HCT116 (cell line): ENCODE measurements around the gene ZNF71. TPM values are rescaled to one million over a fixed set of nuclear protein-coding genes. Genes with fewer than 3 reads are reported as not detected.

Experiments
- ATAC-seq: fragments of 200-7000 bp; cut with Tn5 transposase; 2 replicates; pipeline ENCODE4 v1.9.1; 2020; ENCODE audit warnings: mild to moderate bottlenecking, moderate library complexity
- BruUV-seq: library from RNA; stranded (reverse); fragments of 400-500 nt; replicated peaks from 2 replicates; lab custom pipeline; 2021; lab: Mats Ljungman, UMichigan
- CTCF ChIA-PET: fragments of 300-600 bp; sonication (Branson Sonifier 250); formaldehyde crosslinking; loops from one replicate; lab custom pipeline; 2021; ENCODE audit warnings: antibody characterized with exemption; lab: Charles Lee
- POLR2A ChIA-PET: fragments of 300-600, 350-600 bp; sonication (Branson Sonifier 250); formaldehyde crosslinking; loops from one replicate; lab custom pipeline; 2021; ENCODE audit warnings: antibody characterized with exemption; lab: Charles Lee
- RAD21 ChIA-PET, 2 experiments: fragments of 300-600 bp; sonication (Branson Sonifier 250); formaldehyde crosslinking; loops; one replicate each; lab custom pipeline; 2023; ENCODE audit warnings: low total read pairs in 2 of 2; ENCODE audit not compliant: uncharacterized antibody in 2 of 2, unreplicated experiment in 2 of 2, low non-redundant PET in 1 of 2; lab: Charles Lee
- DNase-seq: peaks from one replicate; pipeline ENCODE4 v3.0.0-alpha.2; 2010; ENCODE audit warnings: low read depth, low spot score
- H2AFZ ChIP-seq: fragments of 200-600 bp; shearing (Covaris generic), sonication (generic); 2 replicates; pipeline ENCODE4 v1.6.1; 2017; ENCODE audit warnings: low read depth, mixed run types, mixed read lengths, antibody characterized with exemption, low read length; ENCODE audit not compliant: poor library complexity, severe bottlenecking
- H3K27ac ChIP-seq: 2 replicates; pipeline ENCODE4 v1.5.1; 2012; ENCODE audit warnings: low read depth, low read length
- H3K27me3 ChIP-seq: fragments of 200-600 bp; sonication (generic); 2 replicates; pipeline ENCODE4 v1.6.1; 2016; ENCODE audit warnings: mixed run types, low read length, mixed read lengths; ENCODE audit not compliant: insufficient read depth
- H3K36me3 ChIP-seq, 2 experiments: fragments of 200-500 bp in 1 of 2; fragments of 200-600 bp in 1 of 2; sonication (Bioruptor generic) in 1 of 2; sonication (generic) in 1 of 2; 2 replicates each; pipeline versions ENCODE4 v1.5.1 to v1.6.1; 2014 to 2016; ENCODE audit warnings: low read length in 2 of 2, inconsistent platforms in 1 of 2, mixed read lengths in 1 of 2, mixed run types in 1 of 2; ENCODE audit not compliant: insufficient read depth in 2 of 2, control insufficient read depth in 1 of 2
- H3K4me1 ChIP-seq, 2 experiments: fragments of 200-600 bp in 1 of 2; sonication (generic) in 1 of 2; 2 replicates each; pipeline versions ENCODE4 v1.5.1 to v1.6.1; 2012 to 2017; ENCODE audit warnings: low read length in 2 of 2, inconsistent platforms in 1 of 2, mild to moderate bottlenecking in 1 of 2, mixed read lengths in 1 of 2, mixed run types in 1 of 2, moderate library complexity in 1 of 2; ENCODE audit not compliant: insufficient read depth in 2 of 2, control insufficient read depth in 1 of 2
- H3K4me2 ChIP-seq: fragments of 200-600 bp; sonication (generic); 2 replicates; pipeline ENCODE4 v1.6.1; 2017; ENCODE audit warnings: mixed run types, low read length, mixed read lengths
- H3K4me3 ChIP-seq, 2 experiments: fragments of 200-600 bp in 1 of 2; sonication (generic) in 1 of 2; replicated peaks in 1 of 2; 2 replicates each; pipeline ENCODE4 v1.5.1; 2011 to 2016; ENCODE audit warnings: low read length in 2 of 2, control low read depth in 1 of 2, low read depth in 1 of 2, mild to moderate bottlenecking in 1 of 2, mixed read lengths in 1 of 2, mixed run types in 1 of 2
- H3K79me2 ChIP-seq: fragments of 200-600 bp; sonication (generic); 2 replicates; pipeline ENCODE4 v1.6.1; 2017; ENCODE audit warnings: mild to moderate bottlenecking, mixed run types, low read length, moderate library complexity, mixed read lengths; ENCODE audit not compliant: insufficient read depth
- H3K9ac ChIP-seq: fragments of 200-600 bp; sonication (generic); 2 replicates; pipeline ENCODE4 v1.6.1; 2016; ENCODE audit warnings: low read length, mixed read lengths
- H3K9me2 ChIP-seq: fragments of 200-600 bp; sonication (generic), shearing (Covaris generic); 2 replicates; pipeline ENCODE4 v1.6.1; 2017; ENCODE audit warnings: mixed run types, mild to moderate bottlenecking, moderate library complexity; ENCODE audit not compliant: insufficient read depth
- H3K9me3 ChIP-seq, 2 experiments: fragments of 200-500 bp in 1 of 2; fragments of 200-600 bp in 1 of 2; sonication (Bioruptor generic) in 1 of 2; sonication (generic) in 1 of 2; 2 replicates each; pipeline ENCODE4 v1.6.1; 2014 to 2017; ENCODE audit warnings: low read length in 2 of 2, mixed read lengths in 2 of 2, inconsistent platforms in 1 of 2, low read depth in 1 of 2, mild to moderate bottlenecking in 1 of 2, mixed run types in 1 of 2, moderate library complexity in 1 of 2; ENCODE audit not compliant: control insufficient read depth in 1 of 2, insufficient read depth in 1 of 2
- H4K20me1 ChIP-seq: fragments of 200-600 bp; sonication (generic), shearing (Covaris generic); 2 replicates; pipeline ENCODE4 v1.6.1; 2017; ENCODE audit warnings: mixed run types, mild to moderate bottlenecking, moderate library complexity; ENCODE audit not compliant: insufficient read depth
- CEBPB ChIP-seq: IDR thresholded peaks from 2 replicates; pipeline ENCODE4 v1.6.1; 2012; ENCODE audit warnings: low read depth
- EGR1 ChIP-seq: IDR thresholded peaks from 2 replicates; pipeline ENCODE4 v1.6.1; 2012; ENCODE audit warnings: low read depth
- EZH2phosphoT487 ChIP-seq: fragments of 200-600 bp; IDR thresholded peaks from 2 replicates; pipeline ENCODE4 v1.6.1; 2018; ENCODE audit warnings: antibody characterized with exemption, borderline replicate concordance
- FOSL1 ChIP-seq: IDR thresholded peaks from 2 replicates; pipeline ENCODE4 v1.6.1; 2012; ENCODE audit warnings: low read depth
- POLR2A ChIP-seq: IDR thresholded peaks from 2 replicates; pipeline ENCODE4 v1.7.0; 2011; ENCODE audit warnings: borderline replicate concordance; ENCODE audit not compliant: insufficient read depth, insufficient read length; ENCODE audit errors: extremely low read depth
- POLR2AphosphoS5 ChIP-seq: IDR thresholded peaks from 2 replicates; pipeline ENCODE4 v1.6.1; 2011; ENCODE audit warnings: mild to moderate bottlenecking, low read depth, low read length, moderate library complexity
- RAD21 ChIP-seq: IDR thresholded peaks from 2 replicates; pipeline ENCODE4 v1.6.1; 2012; ENCODE audit warnings: low read depth, mild to moderate bottlenecking
- SIN3A ChIP-seq: IDR thresholded peaks from 2 replicates; pipeline ENCODE4 v1.6.1; 2012; ENCODE audit warnings: low read depth
- SP1 ChIP-seq: IDR thresholded peaks from 2 replicates; pipeline ENCODE4 v1.6.1; 2012; ENCODE audit warnings: low read depth
- SRF ChIP-seq: IDR thresholded peaks from 2 replicates; pipeline ENCODE4 v1.6.1; 2012; ENCODE audit warnings: low read depth
- TCF7L2 ChIP-seq: IDR thresholded peaks from 2 replicates; pipeline ENCODE4 v1.7.0; 2011; ENCODE audit warnings: borderline replicate concordance, inconsistent platforms; ENCODE audit not compliant: insufficient read depth, insufficient read length; ENCODE audit errors: extremely low read depth
- ZFX ChIP-seq: fragments of 450-650 bp; IDR thresholded peaks from 2 replicates; pipeline ENCODE4 v1.6.1; 2017
- intact Hi-C: fragments of 100-400 bp; cut with micrococcal nuclease; formaldehyde crosslinking; loops from 2 replicates; pipeline ENCODE4 v1.10.0; 2022
- total RNA-seq: library from RNA; stranded (reverse); gene quantifications from one replicate; pipeline ENCODE4 v1.2.1, GENCODE V29; 2021; ENCODE audit not compliant: unreplicated experiment
- TF ChIP-seq, protein P1 (sequence below), 3 experiments: fragments of 200-600 bp in 1 of 3; sonication (generic) in 1 of 3; IDR thresholded peaks in 2 of 3; conservative IDR thresholded peaks in 1 of 3; 2 replicates each; pipeline ENCODE4 v1.5.1; 2012 to 2017; ENCODE audit warnings: low read depth in 2 of 3, low read length in 2 of 3, antibody characterized with exemption in 1 of 3, borderline replicate concordance in 1 of 3, control low read depth in 1 of 3, mild to moderate bottlenecking in 1 of 3, mixed read lengths in 1 of 3, mixed run types in 1 of 3, moderate library complexity in 1 of 3; ENCODE audit not compliant: insufficient read depth in 1 of 3
- TF ChIP-seq, protein P2 (sequence below): IDR thresholded peaks from 2 replicates; pipeline ENCODE4 v1.6.1; 2012; ENCODE audit warnings: low read depth
- TF ChIP-seq, protein P3 (sequence below): IDR thresholded peaks from 2 replicates; pipeline ENCODE4 v1.6.1; 2012
- TF ChIP-seq, protein P4 (sequence below): IDR thresholded peaks from 2 replicates; pipeline ENCODE4 v1.6.1; 2012

Gene ZNF71
- total RNA-seq, 1 experiment from 2014 or later, result not detected

DNA sequence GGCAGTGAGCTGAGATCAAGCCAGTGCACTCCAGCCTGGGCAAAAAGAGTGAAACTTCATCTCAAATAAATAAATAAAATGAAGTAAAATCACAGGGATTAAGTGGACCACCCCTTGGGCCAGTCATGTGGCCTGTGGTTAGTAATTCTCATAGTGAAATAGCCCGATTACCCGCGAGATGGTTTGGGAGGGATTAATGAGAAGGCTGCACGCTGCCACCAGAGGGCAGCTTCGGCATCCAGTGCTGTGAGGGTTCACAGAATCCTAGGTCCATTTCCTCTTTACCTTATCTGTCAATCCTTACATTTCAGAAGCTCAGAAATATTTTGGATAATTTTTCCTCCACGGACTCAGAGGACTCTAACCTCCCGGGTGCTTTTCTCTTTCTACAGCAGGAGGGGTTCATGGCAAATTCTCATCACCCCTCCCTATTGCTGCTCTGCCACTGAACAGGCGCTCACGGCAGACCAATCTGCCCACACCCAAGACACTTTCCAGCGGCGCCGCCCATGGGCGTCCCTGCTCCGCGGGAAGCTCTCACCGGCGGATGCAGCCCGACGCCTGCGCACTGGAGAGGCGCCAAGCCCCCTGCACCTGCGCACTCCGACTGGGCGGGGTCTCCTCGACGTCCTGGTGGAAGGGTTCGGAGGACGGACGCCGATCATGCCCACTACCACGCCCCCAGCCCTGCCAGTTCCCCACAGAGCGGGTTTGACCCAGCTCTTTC is 65.4 kb downstream of the ZNF71 start:
- Histone ChIP-seq H3K79me2 (no peaks in the 10 kb centered on the region), H3K27me3 (no peaks in the 10 kb centered on the region), H3K27ac (no peak overlapping the region), H3K9me3 (peaks cover 8 to 16% of the 10 kb centered on the region in 2 experiments; a peak in 2 of 4 replicates), H4K20me1 (no peaks in the 10 kb centered on the region), H3K36me3 (no peaks in the 10 kb centered on the region), H3K4me2 (no peak overlapping the region), H2AFZ (no peak overlapping the region), H3K4me1 (no peaks in the 10 kb centered on the region), H3K9ac (no peak overlapping the region), H3K4me3 (no peak overlapping the region)
- ATAC-seq (no peak), DNase-seq (no peak)
- ChIA-PET POLR2A (no interaction called here), RAD21 (no interaction called here), CTCF (no interaction called here)
- intact Hi-C loops, result no loop called here
- TF ChIP-seq TCF7L2, result no peak
- TF ChIP-seq, protein P1, sequence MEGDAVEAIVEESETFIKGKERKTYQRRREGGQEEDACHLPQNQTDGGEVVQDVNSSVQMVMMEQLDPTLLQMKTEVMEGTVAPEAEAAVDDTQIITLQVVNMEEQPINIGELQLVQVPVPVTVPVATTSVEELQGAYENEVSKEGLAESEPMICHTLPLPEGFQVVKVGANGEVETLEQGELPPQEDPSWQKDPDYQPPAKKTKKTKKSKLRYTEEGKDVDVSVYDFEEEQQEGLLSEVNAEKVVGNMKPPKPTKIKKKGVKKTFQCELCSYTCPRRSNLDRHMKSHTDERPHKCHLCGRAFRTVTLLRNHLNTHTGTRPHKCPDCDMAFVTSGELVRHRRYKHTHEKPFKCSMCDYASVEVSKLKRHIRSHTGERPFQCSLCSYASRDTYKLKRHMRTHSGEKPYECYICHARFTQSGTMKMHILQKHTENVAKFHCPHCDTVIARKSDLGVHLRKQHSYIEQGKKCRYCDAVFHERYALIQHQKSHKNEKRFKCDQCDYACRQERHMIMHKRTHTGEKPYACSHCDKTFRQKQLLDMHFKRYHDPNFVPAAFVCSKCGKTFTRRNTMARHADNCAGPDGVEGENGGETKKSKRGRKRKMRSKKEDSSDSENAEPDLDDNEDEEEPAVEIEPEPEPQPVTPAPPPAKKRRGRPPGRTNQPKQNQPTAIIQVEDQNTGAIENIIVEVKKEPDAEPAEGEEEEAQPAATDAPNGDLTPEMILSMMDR (IDR thresholded peaks at IDR 0.05 in 2 of 3, conservative IDR thresholded peaks at IDR 0.05 in 1 of 3; ENCODE audit: borderline replicate concordance in 1 of 3, insufficient read depth in 1 of 3, low read depth in 2 of 3, low read length in 2 of 3), result peak in 1 of 3 experiments; percentile 5; a peak in 1 of 6 replicates
- TF ChIP-seq, all 23 proteins: peak for 1
- no TSS peak for BruUV-seq
- no peaks in the 10 kb centered on the region for H3K9me2 ChIP-seq

DNA sequence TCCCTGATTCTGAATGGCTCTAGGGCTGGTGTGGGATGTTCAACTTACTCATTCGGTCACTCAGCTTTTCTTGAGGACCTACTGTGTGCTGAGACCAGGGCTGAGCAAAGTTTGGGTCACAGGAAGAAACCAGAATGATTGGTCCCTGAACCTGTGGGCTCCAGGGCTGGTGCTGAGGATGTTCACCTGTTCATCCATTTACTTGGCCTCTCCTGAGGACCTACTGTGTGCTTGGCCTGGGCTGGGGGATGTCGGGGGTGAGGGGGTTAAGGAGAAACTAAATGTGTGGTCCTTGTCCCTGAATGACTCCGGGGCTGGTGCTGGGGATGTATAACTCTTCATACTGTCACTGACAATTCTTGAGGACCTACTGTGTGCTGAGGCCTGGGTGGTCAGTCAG is 66.1 kb downstream of the ZNF71 start:
- no peaks in the 10 kb centered on the region for H3K9me2 ChIP-seq
- H3K4me1 ChIP-seq, result no peaks in the 10 kb centered on the region
- RAD21 ChIA-PET, result no interaction called here
- no peak overlapping the region for H3K4me2 ChIP-seq
- H3K27ac ChIP-seq, result no peak overlapping the region
- BruUV-seq, result no TSS peak
- H3K36me3 ChIP-seq, result no peaks in the 10 kb centered on the region
- H4K20me1 ChIP-seq, result no peaks in the 10 kb centered on the region
- POLR2A ChIA-PET, result no interaction called here
- peaks cover 8 to 14% of the 10 kb centered on the region in 2 experiments; a peak in 2 of 4 replicates for H3K9me3 ChIP-seq
- DNase-seq (no peak), ATAC-seq (no peak)
- intact Hi-C loops, result no loop called here
- H3K9ac ChIP-seq, result no peak overlapping the region
- H3K79me2 ChIP-seq, result no peaks in the 10 kb centered on the region
- no peak overlapping the region for H2AFZ ChIP-seq
- H3K4me3 ChIP-seq, result no peak overlapping the region
- H3K27me3 ChIP-seq, result no peaks in the 10 kb centered on the region
- CTCF ChIA-PET, result no interaction called here
- TF ChIP-seq, protein P2, sequence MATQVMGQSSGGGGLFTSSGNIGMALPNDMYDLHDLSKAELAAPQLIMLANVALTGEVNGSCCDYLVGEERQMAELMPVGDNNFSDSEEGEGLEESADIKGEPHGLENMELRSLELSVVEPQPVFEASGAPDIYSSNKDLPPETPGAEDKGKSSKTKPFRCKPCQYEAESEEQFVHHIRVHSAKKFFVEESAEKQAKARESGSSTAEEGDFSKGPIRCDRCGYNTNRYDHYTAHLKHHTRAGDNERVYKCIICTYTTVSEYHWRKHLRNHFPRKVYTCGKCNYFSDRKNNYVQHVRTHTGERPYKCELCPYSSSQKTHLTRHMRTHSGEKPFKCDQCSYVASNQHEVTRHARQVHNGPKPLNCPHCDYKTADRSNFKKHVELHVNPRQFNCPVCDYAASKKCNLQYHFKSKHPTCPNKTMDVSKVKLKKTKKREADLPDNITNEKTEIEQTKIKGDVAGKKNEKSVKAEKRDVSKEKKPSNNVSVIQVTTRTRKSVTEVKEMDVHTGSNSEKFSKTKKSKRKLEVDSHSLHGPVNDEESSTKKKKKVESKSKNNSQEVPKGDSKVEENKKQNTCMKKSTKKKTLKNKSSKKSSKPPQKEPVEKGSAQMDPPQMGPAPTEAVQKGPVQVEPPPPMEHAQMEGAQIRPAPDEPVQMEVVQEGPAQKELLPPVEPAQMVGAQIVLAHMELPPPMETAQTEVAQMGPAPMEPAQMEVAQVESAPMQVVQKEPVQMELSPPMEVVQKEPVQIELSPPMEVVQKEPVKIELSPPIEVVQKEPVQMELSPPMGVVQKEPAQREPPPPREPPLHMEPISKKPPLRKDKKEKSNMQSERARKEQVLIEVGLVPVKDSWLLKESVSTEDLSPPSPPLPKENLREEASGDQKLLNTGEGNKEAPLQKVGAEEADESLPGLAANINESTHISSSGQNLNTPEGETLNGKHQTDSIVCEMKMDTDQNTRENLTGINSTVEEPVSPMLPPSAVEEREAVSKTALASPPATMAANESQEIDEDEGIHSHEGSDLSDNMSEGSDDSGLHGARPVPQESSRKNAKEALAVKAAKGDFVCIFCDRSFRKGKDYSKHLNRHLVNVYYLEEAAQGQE, result no peak
- TF ChIP-seq SRF, result no peak
- TF ChIP-seq, protein P3, sequence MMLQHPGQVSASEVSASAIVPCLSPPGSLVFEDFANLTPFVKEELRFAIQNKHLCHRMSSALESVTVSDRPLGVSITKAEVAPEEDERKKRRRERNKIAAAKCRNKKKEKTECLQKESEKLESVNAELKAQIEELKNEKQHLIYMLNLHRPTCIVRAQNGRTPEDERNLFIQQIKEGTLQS, result no peak
- TF ChIP-seq POLR2A, result no peak
- TF ChIP-seq, protein P4, sequence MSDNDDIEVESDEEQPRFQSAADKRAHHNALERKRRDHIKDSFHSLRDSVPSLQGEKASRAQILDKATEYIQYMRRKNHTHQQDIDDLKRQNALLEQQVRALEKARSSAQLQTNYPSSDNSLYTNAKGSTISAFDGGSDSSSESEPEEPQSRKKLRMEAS, result no peak
- TF ChIP-seq CEBPB, result no peak
- TF ChIP-seq SP1, result no peak
- TF ChIP-seq EGR1, result no peak
- TF ChIP-seq SIN3A, result no peak
- no peak for TF ChIP-seq EZH2phosphoT487
- TF ChIP-seq ZFX, result no peak
- no peak for TF ChIP-seq FOSL1
- no peak for TF ChIP-seq RAD21
- TF ChIP-seq POLR2AphosphoS5, result no peak
